GM18951 (cell line): Measurements from ENCODE around the gene ADAT1.

Experiments used
- POLR2A ChIP-seq: IDR thresholded peaks from 4 replicates; pipeline ENCODE4 v1.6.1; 2011; ENCODE audit warnings: mild to moderate bottlenecking; ENCODE audit not compliant: insufficient read length, insufficient read depth; ENCODE audit errors: extremely low read depth
- in situ Hi-C: fragments of 300-500 bp; cut with MboI; formaldehyde crosslinking; loops from one replicate; pipeline ENCODE4 v1.12.0; 2022; ENCODE audit warnings: low sequenced_read_pairs, mixed read lengths, inconsistent platforms; ENCODE audit not compliant: unreplicated experiment

Gene ADAT1

GRCh38 chr16:75578725-75579124 is 44.4 kb downstream of the ADAT1 start:
- no peak for TF ChIP-seq POLR2A
- in situ Hi-C loops: no loop called here

GRCh38 chr16:75578212-75578611 is 44.9 kb downstream of the ADAT1 start:
- in situ Hi-C loops: no loop called here
- TF ChIP-seq POLR2A: no peak

DNA sequence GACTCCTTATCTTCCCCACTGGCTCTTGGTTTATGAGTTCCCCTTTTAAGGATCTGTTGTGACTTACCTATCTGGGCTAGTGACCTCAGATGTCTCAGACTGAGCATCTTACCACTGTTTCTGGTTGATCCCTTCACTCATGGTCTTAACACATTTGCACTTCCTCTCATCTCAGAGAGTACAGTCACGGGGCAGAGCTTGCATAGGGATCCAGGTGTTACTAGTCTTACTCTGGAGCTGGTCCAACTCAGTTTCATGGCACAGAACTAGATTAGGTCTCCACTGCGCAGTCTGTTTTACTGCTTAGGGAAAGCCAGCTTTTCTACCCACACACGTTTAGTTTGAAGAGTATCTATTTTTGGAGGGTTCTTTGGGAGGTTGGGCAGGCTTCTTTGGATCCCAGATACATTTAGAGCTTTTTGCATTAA is 46.7 kb downstream of the ADAT1 start:
- no peak for TF ChIP-seq POLR2A
- in situ Hi-C loops: no loop called here

DNA sequence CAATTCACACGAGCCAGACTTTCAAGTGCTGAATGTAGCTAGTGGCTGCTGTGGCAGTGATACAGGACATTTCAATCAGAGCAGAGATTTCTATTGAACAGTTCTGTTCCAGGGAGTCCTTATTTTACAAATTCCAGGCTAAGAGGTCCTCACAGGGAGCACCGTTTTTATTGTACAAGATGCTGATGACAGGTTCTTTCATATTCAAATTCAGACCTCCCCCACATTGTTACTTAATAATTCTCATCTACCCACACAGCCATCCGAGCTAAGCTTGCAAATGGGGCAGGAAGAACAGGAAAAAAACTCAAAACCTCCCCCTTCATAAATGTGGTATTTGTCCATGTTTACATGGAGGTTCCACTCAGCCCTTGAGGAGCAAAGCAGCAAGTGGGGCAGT is 47.1 kb downstream of the ADAT1 start:
- in situ Hi-C loops: no loop called here
- TF ChIP-seq POLR2A: no peak

GRCh38 chr16:75573955-75574354 is 49.1 kb downstream of the ADAT1 start:
- TF ChIP-seq POLR2A: no peak
- in situ Hi-C loops: no loop called here

DNA sequence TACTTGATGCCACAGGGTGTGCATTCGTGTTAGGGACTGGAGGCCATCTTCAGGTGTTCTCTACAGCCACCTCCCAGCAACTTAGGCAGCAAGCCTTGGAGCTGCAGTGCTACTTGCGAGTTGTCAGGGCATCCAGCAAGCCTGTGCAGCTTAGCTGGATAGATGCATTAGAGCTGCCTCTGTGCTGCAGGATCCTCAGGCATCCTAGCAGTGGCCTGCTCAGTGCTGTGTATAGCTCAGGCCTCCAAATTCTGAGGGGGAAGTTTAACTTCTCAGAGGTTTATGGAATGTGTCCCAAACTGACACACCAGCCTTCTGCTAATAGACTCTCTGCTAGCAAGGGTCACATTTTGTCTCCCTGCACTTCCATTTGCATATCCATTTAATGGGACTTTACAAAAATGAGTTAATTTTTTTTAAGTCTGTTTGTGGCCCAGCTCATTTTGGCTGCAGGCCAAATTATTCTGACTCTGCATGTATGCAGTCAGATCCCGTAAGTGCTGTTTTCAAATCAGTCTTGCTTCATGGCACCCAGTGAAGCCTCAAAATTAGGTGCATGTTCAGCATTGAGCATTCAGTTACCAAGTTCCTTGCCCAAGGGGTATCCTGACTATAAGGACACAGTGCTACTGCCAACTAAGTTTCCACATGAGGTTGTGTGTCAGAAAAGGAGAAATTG is 50.1 kb downstream of the ADAT1 start:
- TF ChIP-seq POLR2A: no peak
- in situ Hi-C loops: no loop called here

- no peak for TF ChIP-seq POLR2A
Measured at GRCh38 chr16:75570396-75571065, 52.5 kb downstream of the ADAT1 start.

DNA sequence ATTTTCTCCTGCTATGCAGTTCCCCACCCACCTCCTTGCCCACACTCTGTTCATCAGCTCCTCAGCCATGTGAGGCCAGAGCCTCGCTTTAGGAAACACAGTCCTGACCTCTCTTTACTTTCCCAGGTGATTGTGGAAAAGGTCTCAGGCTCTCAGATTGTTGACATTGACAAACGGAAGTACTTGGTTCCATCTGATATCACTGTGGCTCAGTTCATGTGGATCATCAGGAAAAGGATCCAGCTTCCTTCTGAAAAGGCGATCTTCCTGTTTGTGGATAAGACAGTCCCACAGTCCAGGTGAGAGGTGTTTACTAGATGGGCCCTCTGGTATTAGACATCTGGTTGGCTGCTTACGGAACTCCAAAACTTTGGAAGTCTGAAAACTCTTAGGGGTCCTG is 55.2 kb downstream of the ADAT1 start:
- no peak for TF ChIP-seq POLR2A
- in situ Hi-C loops: no loop called here

More at GRCh38 chr16:75570396-75571065, 52.5 kb downstream of the ADAT1 start:
- in situ Hi-C loops: no loop called here

GRCh38 chr16:75566758-75567255 is 56.3 kb downstream of the ADAT1 start:
- in situ Hi-C loops: no loop called here
- TF ChIP-seq POLR2A: no peak

DNA sequence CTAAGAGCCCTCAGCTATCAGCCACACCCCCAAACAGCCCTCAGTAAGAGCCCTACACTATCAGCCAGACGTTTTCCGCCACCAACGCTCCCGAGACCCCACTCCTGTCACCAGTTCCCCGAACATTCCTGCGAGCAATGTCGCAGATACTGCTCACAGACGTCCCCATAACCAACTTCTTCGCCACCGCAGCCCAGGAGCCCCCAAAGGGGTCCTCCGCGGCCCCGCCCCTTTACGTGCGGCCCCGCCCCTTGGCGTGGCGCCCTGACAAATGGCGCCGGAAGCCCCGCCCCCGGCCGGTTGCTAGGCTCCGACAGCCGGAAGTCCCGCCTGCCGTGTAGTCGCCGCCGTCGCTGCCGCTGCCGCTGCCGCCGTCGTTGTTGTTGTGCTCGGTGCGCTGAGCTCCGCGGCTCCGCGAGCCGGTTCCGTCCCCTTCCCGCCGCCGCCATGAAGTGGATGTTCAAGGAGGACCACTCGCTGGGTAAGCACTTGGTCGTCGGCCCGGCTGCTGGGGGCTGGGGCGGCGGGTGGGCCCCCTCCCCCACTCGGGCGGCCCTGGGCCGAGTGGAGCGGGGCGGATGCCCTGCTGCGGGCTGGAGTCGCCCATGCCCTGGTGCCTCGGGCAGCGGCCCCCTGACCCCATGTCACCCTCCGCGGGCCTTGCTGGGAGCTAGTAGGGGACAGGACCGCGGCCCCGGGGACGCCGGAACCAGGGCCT is 56.9 kb downstream of the ADAT1 start, which contains the start of gene GABARAPL2:
Gene GABARAPL2 (plus strand): TSS at position 340 of the 718 bp plus-strand sequence. CDS start 108 bp downstream, at position 448.
- in situ Hi-C loops: no loop called here
- TF ChIP-seq POLR2A: peak; percentile 73

GRCh38 chr16:75565640-75566039 is 57.4 kb downstream of the ADAT1 start:
- in situ Hi-C loops: no loop called here
- TF ChIP-seq POLR2A: no peak

DNA sequence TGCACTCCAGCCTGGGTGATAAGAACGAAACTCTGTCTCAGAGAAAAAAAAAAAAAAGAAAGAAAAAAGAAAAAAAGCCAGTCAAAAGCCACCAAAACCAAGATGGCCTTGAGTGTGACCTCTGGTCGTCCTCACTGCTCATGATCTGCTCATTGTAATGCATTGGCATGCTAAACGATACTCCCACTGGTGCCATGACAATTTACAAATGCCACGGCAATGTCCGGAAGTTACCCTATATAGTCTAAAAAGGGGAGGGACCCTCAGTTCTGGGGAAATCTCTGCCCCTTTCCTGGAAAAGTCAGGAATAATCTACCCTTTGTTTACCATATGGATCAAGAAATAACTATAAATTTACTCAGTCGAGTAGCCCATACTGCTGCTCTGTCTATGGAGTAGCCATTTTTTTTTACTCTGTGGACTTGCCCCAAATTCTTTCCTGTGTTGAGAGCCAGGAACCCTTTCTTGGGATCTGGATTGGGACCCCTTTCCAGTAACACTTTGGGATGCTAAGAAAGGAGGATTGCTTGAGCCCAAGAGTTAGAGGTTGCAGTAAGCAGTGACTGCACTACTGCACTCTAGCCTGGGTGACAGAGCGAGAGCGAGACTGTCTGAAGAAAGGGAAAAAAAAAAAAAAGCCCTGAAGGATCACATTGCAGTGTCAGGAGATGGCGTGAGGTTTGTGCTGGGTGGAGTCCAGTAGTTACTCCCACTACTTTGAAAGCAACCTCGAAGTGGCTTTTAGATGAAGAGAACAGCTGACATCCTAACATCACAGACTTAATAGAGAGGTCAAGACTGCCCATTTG is 63.3 kb downstream of the ADAT1 start:
- TF ChIP-seq POLR2A: no peak
- in situ Hi-C loops: no loop called here

GRCh38 chr16:75558846-75559401 is 64.2 kb downstream of the ADAT1 start:
- in situ Hi-C loops: no loop called here
- no peak for TF ChIP-seq POLR2A

- in situ Hi-C loops: no loop called here
- no peak for TF ChIP-seq POLR2A
Measured at GRCh38 chr16:75556431-75556950, 66.6 kb downstream of the ADAT1 start.
